Islet precursor cell (in vitro differentiated cells): ENCODE measurements around the gene NACA2.
"Not testable (repeated sequence)": the region's sequence is repeated elsewhere in the genome, so short reads cannot be mapped to it uniquely, and the experiment has no call there.

ENCODE experiments used
- DNase-seq: peaks from one replicate; pipeline ENCODE4 v3.0.0-alpha.2; 2018

Gene NACA2

DNA sequence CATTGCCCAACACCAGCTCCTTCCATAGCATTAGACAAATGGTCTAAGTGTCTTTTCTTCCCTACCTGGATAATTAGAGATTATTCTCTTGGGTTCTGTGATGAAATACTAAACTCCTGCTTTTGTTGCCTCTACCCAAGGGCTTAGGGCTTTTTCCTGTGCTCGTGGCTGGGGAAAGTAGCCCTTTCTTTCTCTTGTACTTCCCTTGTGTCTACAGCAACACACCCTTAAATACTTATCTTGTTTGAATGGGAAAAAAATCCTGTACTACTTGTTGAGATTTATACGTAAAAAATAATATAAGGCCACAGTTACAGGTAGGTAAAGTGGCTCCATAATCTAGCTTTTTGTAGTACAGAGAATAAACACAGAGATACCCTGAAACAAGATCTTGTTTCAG is 7.0 kb upstream of the NACA2 start:
- no peak for DNase-seq

DNA sequence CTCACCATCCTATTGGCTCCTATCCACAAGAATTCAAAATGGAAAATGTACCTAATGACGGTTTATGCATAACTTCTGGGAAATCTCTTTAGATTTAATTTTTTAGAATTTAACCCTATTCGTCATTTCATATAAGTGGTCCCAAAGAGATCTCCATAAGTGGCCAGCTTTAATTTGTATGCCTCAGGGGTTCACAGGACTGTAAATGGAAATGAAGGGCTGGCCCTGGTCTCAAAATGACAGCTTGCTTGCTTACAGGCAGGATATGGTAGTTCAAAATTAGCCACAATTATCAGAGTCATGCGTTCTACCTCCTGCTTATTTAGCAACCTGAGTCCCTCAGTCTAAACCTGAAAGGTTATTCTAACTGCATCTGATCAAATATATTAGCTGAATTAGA is 6.6 kb upstream of the NACA2 start:
- no peak for DNase-seq

DNA sequence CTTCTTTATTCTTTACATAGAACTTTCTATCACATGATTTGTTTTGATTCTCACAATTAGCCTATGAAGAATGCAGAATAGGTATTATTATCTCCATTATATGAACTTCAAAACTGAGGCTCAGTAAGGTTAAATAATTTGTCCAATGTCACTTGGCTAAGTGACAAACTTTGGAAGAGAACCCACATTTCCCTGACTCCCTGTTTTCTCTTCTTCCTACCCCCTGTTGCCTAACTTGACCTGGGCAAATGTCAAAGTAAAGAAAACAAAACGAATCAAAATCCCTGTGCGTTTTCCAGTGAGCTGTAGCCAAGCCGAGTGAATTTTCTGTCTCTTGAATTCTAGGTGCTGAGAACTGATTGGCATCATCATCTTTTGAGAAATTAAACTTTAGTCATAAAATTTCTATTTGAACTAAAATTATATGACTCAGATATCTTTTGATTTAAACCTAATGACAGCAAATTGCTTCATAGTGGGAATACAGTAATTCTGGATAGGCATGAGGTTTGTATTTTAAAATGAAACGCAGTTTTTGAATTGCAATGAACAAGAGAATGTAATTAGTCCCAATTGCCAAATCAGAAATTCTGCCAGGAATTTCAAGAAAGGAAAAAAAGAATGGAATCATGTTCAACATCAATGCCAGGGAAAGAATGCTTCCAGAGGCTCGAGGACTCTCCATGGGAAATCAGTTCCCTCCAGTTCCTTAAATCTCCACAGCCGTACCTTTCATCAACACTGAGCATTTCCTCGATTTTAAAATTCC is 4.6 kb upstream of the NACA2 start:
- DNase-seq = no peak

DNA sequence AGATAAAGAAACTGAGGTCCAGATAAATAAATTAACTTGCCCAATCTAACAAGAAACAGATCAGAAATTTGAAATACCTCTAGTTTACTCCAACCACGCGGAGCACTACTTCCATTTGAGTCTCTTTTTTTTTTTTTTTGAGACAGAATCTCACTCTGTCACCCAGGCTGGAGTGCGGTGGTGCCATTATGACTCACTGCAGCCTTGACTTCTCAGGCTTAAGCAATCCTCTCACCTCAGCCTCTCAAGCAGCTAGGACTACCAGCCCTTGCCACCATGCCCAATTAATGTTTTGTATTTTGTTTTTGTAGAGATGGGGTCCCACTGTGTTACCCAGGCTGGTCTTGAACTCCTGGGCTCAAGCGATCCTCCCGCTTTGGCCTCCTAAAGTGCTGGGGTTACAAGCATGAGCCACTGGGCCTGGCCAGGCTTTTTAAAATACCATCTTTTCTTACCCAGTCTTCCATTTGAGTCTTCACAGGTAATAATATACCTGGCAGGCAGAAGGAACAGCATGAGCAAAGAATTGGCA is 3.3 kb upstream of the NACA2 start:
- DNase-seq = no peak

DNA sequence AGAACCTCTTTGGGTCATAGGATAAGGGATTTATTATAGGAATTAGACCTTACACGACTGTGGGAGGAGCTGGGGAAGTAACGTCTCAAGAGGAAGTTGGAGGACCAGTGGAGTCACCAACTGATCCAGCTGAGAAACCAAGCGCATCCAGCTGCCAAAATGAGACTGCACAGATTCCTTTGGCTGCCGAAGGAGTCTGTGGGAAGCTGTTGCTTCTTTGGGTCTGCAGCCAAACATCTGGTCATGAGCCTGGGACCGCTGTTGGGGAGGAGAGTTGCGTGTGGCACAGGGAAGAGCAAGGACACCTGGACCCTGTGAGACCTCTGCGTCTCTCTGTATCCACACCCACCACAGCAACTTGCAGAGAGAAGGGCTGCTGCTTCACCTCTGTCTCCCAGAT is 2.4 kb upstream of the NACA2 start:
- DNase-seq = no peak

DNA sequence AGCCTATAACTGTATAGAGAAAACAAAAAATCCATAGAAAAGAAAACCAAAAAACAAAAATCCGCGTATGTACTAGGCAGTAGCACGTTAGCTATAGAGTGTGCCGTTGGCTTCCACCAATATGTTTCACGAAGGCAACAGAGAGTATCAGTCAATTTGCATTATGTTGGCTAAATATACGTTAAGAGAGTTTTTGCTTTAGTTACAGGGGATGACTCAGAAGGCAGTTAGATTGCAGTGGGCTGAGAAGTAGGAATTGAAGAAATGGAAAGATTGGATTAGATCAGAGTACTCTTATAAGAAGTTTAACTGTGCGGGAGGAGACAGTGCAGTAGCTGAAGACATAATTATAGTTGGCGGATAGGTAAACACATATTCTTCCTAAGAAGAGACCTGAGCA is 911 bp upstream of the NACA2 start:
- DNase-seq = no peak

DNA sequence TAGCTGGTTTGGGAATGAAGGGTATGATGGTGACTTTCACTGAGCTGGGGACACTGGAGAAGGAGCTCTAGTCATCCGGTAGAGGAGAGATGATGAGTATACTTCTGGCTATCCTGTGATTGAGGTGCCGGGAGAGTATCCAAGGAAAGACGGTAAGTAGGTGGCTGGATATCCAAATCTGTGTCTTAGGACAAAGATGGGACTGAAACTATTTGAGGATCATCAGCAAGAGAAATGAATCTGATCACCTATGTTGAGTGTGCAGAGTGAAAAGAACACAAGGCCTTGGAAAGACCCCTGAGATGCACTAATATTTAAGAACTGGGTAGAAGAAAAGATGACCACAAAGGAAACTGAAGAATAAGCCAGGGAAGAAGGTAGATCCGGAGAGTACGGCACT is 1.0 kb downstream of the NACA2 start:
- no peak for DNase-seq

DNA sequence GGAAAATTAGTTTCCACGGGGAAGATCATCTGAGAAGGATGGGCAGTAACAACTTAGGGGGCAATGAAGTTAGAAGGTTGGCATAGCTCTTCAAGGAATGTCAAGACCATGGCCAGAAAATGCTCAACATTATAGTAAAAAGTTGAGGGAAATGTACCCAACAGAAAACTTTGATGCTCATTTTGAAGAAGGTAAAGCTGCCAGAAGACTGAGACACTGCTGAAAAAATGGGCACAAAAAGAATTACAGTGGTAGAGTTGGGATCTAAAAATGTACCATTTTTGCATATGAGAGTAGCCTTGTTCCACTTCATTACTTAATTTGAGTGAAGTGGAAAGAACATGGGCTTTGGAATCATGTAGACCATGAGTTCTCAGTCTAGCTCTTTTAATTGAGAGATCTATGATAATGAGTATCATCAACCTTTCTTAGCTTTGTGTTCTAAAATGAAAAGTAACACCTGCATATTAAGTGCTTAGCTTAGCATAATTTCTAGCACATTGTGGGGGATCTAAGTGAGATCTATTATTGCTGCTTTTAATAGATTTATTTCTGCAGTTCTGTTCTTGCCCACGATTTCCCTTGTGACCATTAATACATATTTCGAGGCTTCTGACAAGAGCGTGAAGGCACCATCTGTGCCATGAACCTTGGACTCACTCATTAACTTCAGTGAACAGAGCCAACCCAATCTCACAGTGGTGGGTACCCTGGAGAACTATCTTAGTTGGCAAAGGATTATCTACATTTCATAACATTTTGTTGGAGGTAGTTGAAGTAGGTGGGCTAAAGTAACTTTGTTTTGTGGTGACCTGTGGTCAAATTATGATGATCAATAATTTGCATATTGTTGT is 3.0 kb downstream of the NACA2 start:
- DNase-seq = no peak

DNA sequence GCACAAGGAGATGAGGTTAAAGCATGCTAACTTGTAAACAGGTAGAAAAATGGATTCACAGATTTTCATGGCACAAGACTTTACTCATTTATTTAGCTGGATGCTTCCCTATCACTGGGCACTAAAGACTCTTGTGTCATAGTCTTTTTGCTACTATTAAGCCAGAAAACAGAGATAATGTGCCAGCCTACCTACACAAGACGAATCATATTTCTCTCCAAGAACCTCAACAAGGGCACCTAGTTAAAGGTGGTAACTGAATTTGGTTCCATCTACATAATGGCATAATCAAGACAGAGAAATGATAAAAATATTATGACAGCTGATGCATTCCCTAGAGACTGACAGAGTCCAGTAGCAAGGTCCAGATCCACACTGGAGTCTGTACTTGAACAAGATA is 3.8 kb downstream of the NACA2 start:
- no peak for DNase-seq

DNA sequence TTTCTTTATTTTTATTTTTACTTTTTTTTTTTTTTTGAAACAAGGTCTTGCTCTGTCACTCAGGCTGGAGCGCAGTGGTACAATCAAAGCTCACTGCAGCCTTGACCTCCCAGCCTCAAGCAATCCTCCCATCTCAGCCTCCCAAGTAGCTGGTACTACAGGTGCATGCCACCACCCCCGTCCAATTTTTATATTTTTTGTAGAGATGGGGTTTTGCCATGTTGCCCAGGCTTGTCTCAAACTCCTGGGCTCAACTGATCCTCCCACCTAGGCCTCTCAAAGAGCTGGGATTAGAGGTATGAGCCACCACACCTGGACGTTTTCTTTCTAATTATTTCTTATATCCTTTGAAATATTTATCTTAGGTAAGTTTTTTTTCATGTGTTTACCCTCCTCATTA is 4.4 kb downstream of the NACA2 start:
- DNase-seq = not testable (repeated sequence)

DNA sequence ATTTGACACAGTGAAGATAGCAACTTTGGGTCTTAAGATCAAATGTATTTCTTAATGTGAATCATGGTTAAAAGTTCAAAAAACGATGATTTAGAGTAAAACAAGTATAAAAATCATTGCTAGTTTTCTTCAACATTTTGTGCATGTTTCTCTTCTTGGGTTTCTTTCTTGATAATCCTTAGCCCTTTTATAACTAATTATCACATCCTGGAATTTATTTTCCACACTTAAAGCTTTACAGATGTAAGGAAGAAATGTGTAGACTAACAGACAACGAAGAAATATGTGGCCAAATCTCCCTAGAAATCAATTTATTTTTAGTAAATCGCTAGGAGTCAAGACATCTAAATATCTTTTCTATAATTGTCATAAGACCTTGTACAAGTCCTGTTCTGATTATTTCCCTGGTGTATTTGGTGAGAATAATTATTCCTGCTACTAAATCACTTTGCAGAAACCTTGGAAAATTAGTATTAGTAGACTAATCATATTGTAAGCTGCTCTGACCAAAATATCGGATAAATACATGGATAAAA is 4.9 kb downstream of the NACA2 start:
- DNase-seq = no peak

DNA sequence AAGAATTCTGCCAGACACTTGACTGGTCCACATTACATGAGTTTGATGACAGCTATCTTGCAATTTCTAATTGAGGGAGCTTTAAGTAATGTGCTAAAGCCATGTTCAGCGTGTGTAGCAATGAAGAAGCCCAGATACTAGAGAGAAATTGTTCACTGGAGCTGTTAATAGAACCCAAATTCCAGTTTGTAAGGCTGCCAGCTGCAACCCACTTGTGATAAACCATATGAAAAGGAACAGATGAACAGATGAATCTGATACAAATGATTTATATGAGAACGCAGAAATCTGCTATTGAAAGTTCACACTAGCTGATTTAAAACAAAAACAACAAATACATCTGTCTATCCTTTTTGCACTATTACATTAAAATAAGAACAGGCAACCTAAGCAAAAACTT is 6.2 kb downstream of the NACA2 start:
- DNase-seq = no peak

DNA sequence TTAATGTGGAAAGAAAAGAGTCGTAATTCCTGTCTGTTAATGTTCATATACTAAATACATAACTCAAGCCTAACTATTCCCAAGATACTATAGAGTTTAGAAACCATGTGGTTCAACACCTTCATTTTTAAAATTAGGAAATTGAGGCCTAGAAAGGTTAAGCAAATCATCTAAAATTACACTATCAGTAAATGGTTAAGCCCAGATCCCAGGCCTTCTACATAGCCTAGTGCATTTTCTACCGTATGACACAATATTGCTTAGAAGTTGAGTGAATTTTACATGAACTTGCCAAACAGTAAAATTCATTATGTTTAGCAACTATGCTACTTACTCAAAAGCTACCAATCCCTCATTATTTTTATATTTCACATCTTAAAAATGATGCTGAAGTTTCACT is 6.8 kb downstream of the NACA2 start:
- DNase-seq = no peak

DNA sequence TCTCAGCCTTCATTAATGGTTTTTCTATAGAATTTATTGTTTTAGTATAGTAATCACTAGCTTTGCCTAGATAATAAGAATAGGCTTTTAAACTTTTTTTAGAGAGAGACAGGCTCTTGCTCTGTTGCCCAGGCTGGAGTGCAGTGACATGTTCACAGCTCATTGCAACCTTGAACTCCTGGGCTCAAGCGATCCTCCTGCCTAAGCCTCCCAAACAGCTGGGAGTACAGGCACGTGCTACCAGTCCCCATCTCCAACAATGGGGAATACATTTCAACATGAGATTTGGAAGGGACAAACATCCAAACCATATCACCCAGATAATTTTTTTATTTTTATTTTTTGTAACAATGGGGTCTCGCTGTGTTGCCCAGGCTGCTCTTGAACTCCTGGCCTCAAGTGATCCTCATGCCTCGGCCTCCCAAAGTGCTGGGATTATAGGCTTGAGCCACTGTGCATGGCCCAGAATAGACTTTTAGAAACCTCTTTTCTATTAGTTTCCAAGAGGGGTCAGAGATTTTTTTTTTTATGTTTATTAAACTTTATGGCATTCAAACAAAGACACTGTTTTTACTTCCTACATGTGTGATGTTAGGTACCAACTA is 7.3 kb downstream of the NACA2 start:
- DNase-seq = no peak

DNA sequence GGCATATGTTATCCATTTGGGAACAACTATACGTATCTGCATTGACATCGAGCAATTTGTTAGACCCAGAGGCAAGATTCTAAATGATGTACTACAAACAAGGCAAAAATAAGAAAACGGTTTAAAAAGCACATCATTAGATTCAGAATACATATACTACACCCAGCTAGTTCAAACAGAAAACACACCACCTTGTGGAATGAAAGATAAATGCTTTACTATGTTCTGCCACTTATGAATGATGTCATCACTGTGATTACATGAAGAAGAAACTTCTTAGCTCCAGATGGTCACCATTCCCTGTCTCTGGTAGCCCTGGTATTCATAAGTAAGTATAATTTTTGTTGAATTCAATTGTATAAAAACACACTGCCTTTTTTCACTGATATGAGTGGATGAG is 7.8 kb downstream of the NACA2 start:
- no peak for DNase-seq

DNA sequence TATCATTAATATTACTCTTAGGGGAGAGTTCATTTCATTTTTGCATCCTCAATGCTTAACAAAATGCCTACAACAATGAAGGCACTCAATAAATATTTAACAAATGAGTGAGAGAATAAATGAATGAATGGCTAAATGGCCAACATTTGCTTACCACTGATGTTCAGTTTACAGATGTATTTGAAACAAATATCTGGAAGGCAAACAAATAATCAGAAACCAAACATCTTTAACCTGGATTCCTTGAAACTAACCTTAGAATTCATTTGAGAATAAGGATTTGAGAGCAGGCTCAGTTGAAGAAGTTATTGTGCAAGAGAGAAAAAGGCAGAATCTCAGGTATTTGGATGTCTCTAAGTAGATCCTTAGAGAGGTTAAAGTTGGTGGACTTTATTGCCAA is 8.4 kb downstream of the NACA2 start:
- DNase-seq = no peak

DNA sequence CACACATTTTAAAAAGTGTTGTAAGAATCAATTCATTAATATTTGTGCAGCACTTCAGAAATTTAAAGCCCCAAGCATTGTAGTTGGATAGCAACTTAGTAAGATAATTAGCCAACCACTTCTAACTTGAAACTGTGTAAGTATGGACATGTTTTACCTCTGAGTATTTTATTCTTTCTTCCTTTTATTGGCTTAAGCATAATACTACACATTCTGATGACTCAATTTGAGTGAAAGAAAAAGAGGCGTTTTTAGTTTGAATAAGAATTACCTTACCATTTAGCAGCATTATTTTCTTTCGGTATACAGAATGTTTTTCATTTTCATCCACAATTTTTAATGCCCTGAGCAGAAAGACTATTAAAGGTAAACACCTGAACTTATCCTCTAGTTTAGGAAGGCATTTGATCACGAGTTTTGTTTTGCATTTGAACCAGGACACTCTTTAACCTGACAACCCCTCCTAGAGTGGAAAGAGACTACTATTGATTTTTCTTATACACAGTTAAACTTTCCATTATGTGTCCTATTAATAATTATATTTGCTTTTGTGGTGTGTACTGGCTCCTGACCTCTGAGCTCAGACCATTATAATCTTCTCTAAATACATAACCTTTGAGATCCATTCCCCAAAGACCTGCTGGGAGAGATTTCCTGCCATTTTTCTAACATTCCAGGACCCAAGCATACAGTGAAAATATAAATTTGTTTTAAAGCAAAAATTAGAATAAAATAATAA is 9.2 kb downstream of the NACA2 start:
- DNase-seq = no peak

DNA sequence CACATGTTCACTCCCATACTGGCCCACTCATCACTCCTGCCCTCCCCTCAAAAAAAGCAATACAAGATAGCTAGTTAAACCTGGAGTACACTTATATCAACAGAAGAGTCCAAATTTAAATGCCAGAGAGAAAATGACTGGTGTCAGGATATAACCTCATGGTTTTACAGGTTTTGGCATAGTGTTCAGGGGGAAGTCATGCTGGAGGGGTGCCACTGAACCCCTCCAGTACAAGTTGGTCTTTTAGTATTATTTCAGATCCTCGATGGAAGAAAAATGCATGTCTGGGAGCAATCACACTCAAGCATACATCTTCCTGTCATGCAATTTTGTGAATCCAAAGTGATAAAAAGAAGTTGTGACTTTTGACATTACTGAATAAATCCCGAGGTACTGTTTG is 10.5 kb downstream of the NACA2 start:
- DNase-seq = no peak

DNA sequence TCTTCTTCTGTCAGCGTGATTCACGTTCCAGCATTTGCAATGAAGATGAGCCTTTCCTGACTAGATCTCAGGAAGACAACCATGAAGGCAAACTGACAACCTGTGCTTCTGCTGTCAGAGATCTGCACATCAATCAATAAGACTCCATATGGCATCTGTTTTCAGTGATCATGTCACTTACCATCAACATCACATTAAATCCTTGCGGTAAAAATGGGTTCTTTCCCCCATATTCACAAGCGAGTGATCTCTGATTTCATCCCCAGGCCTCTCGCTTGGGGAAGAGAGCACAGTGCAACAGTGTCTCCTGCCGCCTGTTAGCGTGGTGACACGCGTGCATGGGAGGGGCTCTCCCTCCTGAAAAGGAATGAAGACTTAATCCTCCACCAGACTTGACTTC is 11.1 kb downstream of the NACA2 start:
- no peak for DNase-seq

DNA sequence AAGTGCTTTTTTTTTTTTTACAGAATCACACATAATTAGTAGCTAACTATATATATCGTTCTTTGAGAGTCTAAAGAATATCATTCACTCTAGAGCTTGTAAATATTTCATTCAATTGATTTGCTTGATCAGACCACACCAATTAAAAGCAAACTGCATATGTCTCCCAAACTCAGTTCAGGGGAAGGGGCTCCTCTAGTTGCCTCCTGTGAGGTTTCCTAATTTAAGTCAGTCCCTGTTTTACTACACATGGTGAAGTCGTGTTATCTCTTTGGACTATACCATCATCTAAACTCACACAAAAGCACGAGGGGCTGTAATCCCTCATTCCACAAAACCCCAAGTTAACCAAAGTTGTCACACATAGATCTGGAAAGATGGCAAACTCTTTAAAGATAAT is 11.7 kb downstream of the NACA2 start:
- DNase-seq = no peak

DNA sequence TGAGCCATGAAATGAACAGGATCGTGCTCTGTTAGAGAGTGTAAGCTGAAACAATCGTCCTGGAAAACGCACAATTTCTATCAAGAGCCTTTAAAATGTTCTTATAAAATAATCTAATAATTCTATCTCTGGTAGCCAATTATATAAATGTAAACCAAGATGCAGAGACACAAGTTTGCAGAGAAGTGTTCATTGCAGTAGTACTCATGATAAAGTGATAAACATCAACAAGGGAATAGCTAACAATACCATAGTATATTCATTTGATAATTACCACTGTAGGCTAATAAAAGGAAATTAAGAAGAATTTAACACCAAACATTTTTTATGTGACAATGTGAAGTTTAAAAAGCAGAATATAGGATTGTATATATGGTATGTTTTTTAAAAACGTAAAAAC is 12.4 kb downstream of the NACA2 start:
- DNase-seq = no peak

DNA sequence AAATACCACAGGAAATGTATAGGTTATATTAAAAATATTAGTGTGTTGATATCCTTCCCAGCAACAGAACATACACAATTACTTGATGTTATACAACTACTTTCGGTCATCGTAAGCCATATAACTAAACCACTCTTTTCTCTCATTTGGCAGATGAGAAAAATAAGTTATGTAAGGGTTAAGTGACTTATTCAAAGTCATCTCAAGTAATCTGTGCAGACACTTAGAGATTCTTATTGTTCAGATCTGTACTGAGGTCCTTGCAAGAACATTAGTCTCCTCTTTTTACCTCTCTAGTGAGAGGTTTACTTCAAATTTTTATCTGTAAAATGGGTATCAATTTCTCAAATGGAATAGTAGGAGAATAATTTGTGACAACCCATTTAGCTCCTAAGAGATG is 15.0 kb downstream of the NACA2 start:
- no peak for DNase-seq
